HL-60/S4 treated with retinoic acid at 250 ng/mL for 4 days and 3 days (cell line): Measurements from ENCODE around the gene CLINT1.
"Not testable (repeated sequence)": the region's sequence is repeated elsewhere in the genome, so short reads cannot be mapped to it uniquely, and the experiment has no call there.

Source experiments
- in situ Hi-C: fragments of 300-500 bp; cut with MboI; formaldehyde crosslinking; loops from 2 replicates; pipeline ENCODE4 v1.7.0; 2022; ENCODE audit warnings: low sequenced_read_pairs

Gene CLINT1

DNA sequence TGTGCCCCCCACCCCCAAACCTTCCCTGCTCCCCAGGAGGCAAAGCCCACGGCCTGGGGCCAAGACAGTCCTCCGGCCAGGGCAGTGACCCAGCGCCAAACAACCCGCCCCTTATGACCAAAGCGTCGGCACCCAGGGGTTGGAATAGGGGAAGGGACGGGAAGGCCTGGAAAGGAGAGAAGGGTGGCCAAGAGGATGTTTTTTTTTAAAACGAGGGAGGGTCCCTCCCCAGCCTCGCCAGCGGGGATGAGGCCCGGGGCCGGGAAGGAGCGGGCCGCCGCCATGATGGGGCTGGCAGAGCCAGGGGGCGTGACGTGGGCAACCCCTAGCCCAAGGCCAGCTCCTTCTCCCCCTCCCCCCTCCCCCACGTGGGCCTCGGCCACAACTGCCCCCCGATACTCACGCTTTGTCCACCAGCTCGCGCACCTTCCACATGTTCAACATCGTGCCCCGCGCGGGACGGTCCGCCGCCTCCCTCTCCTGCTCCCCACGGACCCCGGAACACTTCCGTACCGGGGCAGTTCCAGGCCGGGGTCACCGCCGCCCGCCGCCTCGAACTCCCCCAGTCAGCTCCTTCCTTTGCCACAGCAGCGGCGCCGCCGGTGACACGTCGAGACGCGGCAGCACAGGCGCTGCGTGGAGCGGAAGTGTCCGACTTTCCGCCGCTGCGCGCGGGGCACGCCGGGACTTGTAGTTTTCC is at the start of gene CLINT1:
Gene CLINT1, minus strand, starts transcription at position 619 of the 700 bp plus-strand sequence. Its CDS starts 175 bp downstream, at position 444.
- in situ Hi-C loops = no loop called here

GRCh38 chr5:157908459-157908858 is 49.5 kb upstream of the CLINT1 start:
- in situ Hi-C loops = no loop called here

DNA sequence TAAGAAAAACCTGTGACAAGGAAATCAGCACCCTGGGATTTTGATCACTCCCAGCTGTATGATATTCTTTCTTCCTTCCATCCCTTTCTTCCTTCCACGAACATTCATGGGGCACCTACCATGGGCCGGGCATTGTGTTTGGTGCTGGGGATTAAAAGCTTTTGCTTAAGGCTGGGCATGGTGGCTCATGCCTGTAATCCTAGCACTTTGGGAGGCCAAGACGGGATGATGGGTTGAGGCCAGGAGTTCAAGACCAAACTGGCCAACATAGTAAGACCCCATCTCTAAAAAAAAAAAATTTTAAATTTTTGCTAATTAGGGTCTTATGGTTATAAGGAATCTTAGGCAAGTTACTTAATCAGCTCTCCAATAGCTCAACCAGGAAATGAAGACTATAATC is 48.5 kb upstream of the CLINT1 start:
- in situ Hi-C loops = no loop called here

DNA sequence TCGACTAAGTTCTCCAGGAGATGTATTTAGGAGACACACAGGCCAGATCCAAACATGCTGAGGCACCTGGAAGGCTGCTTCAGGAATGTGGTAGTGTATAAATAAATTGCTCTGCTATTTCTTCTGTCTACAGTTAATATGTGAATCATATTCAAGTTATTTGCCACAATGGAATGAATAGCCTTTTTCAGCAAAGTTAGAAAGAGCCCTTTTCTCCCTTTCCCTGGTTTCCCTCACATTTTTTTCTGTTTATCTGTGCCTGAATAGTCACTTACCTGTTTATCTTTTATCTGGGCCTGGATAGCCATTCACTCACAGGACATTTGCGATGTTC is 44.1 kb upstream of the CLINT1 start:
- in situ Hi-C loops = no loop called here

- in situ Hi-C loops = no loop called here
Measured at GRCh38 chr5:157902449-157903116, 43.6 kb upstream of the CLINT1 start.

DNA sequence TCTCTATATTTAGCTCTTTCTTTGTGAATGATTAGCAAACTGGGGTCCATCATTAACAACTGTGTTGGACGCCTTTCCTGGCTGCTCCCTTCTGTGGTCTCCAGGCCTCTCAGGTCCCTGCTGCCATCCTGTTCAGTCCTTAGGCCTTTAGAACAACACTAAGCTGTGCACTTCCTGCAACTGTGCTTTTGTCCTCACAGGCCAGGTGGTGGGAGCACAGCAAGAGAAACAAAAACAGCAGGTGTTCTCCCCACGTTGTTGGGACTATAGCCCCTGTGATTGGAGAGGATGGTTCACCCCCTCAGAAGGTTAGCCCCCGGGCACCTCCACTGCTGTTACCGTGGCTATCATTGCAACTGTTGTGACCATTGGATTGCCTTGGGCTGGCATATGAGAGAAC is 41.7 kb upstream of the CLINT1 start:
- in situ Hi-C loops = no loop called here

- in situ Hi-C loops = no loop called here
Measured at GRCh38 chr5:157893611-157894010, 34.7 kb upstream of the CLINT1 start.

DNA sequence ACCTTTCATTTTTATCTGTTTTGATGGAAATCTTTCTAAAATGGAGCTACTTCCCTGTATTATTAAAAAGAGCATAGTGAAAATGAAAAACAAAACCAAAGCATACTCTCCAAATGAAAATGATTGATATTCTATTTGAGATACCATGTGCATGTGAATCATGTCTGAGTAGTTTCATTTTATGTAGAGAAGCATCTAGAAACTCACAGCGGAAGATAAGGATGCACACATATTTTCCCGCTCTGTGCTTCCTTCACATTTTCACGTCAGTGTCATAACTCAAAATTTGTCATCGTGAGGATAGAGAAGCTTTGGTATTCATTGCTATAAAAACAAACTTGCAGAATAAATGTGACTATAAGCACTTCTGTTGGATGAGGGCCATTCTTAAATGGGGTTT is 34.0 kb upstream of the CLINT1 start:
- in situ Hi-C loops = no loop called here

DNA sequence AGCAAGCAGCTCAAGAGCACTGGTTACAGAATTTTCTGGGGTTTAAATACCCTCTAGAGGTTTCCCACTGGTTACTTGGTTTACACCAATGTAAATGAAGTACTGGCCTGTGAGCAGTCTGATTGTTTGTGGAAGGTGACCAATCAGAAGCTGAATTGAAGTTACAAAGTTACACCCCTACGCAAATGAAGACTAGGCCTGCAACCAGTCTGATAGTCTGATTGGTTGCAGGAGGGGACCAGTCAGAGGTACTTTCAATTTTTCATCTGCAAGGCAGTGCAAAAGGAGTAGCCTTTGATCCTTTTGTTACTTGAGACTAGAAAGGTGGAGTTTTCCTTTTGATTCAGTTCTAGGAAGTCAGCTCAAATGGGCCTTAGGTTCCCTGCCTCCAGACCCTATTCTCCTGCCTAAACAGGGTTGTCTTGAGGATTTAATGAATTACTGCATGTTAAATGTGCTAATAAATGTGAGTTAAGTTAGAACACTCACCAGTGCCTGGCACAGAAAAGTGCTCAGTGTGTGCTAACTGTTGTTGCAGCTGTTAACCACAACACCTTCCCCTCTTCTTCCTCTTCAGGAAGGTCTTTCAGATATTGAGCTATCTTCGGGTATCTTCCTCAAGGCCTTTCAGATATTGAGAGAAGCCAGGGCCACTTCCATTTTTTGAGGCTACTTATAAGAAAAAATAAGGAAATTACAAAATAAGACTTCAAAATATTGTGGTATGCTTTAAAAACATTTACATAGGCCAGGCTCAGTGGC is 32.1 kb upstream of the CLINT1 start:
- in situ Hi-C loops = no loop called here

GRCh38 chr5:157888814-157889532 is 30.0 kb upstream of the CLINT1 start:
- in situ Hi-C loops = no loop called here

DNA sequence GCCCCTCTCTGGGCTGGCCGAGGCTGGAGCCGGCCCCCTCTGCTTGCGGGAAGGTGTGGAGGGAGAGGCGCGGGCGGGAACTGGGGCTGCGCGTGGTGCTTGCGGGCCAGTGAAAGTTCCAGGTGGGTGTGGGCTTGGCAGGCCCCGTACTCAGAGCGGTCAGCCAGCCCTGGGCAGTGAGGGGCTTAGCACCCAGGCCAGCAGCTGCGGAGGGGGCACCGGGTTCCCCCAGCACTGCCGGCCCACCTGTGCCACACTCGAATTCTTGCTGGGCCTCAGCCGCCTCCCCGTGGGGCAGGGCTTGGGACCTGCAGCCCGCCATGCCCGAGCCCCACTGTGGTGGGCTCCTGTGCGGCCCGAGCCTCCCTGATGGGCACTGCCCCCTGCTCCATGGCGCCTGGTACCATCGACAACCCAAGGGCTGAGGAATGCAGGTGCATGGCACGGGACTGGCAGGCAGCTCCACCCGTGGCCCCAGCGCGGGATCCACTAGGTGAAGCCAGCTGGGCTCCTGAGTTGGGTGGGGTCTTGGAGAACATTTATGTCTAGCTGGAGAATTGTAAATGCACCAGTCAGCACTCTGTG is 27.9 kb upstream of the CLINT1 start:
- in situ Hi-C loops = no loop called here

DNA sequence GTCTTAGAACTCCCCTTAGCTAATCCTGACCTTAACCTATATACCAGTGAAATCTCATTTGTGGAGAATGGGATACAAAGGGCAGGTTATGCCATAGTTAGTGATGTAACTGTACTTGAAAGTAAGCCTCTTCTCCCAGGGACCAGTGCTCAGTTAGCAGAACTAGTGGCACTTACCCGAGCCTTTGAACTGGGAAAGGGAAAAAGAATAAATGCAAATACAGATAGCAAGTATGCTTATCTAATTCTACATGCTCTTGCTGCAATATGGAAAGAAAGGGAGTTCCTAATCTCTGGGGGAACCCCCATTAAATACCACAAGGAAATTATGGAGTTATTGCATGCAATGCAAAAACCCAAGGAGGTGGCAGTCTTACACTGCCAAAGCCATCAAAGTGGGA is 26.1 kb upstream of the CLINT1 start:
- in situ Hi-C loops = not testable (repeated sequence)

GRCh38 chr5:157881498-157881897 is 22.6 kb upstream of the CLINT1 start:
- in situ Hi-C loops = not testable (repeated sequence)

- in situ Hi-C loops = no loop called here
Measured at GRCh38 chr5:157877821-157878220, 18.9 kb upstream of the CLINT1 start.

DNA sequence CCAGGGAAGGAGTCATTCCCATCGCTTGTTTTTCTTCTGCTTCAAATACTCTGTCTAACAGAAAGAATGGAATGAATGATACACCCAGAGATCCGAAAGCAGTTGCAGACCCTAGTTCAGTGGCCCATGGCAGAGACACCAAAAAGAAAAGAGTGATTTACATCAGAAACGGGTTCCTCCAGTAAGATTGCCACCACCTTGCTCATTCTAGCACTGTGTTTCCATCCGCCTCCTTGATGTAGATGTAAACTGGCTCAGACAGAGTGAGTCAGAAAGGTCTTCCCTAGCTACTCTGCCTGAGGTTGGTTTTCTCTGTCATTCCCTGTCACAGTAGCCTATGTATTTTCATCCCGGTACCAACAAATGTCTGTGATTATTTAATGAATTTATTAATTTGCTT is 15.9 kb upstream of the CLINT1 start:
- in situ Hi-C loops = no loop called here

DNA sequence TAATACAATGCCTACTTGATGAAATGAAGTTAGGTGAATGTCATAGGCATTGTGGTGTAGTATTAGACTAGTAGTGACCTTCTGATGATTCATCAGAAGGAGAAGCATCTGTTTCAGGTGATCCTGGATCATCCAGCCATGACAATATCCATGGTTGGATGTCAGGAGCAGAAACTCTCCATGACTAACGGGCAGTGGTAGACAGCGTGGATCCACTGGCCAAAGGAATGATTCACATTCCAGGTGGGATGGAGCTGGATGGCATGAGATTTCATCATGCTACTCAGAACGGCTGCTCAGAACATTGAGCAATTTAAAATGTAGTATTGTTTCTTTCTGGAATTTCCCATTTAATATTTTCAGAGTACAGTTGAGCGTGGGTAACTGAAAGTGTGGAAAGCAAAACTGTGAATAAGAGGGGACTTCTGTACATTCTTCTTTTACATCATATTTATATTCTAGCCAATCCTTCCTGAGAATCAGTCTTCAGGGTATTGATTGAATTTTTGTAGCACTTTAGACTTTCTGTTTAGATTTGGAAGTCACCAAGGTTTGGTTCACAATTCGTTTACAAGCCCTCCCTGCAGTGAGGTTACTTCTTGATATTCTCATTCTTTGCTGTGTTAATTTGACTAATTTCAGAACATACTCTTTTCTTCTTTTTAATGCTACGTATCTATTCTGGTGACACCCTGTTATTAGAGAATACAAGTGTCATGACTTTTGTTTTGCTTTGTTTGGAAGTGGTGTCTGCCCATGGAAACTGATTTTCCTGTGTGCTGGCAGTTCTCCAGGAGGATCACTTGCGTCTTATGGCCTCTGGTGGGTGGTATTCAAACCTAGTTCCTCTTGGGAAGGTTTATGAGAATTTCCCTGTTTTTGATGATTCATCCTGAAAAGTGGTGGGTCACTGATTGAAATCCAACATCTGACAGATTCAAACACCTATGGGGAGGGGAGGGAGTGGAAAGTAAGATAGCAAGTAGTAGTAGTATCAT is 12.2 kb upstream of the CLINT1 start:
- in situ Hi-C loops = no loop called here

DNA sequence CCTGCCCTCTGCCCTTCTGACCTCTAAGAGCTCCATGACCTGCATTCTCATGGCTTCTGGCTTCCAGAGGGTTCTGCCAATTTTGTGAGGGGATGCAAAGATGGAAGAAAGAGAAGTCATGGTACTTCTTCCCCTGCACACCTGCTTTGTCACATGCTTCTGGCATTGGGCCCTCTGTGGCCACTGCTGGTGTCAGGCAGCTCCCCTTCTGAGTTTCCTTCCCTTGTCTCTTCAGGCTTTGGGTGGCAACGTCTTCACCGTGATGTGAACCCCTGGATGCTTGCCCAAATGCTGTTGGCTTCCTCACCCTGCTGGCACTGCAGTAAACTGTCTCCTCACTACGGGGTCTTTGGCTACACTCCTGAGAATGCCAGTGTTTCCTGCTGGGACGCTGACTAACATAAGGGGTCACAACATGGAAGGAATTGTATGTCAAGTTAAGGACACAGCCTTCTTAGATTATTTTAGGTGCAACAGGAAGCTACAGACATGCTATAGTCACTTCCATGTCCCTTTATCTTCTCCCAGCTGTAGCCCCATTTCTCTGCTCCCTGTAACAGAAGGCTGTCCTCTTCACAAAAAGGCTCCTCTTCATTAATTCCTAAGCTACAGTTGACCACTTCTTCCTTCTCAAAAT is 8.9 kb upstream of the CLINT1 start:
- in situ Hi-C loops = no loop called here

DNA sequence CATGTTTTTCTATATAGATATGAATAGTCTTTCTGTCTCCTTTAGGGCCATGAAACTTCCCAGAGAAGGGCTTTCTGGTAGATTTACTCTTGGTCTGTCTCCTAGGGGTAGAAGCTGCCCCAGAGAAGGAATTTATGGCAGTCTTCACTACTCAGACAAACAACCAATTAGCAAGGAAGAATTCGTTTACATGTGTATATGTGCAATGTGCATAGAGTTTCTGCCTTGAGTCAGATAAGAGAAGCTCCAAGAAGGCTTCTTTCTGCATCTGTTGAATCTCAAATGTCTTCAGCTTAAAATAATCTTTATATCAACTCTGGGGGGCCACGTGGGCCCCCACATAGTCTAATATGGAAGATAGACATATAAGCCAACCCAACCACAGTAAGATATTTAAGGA is 7.6 kb upstream of the CLINT1 start:
- in situ Hi-C loops = no loop called here

DNA sequence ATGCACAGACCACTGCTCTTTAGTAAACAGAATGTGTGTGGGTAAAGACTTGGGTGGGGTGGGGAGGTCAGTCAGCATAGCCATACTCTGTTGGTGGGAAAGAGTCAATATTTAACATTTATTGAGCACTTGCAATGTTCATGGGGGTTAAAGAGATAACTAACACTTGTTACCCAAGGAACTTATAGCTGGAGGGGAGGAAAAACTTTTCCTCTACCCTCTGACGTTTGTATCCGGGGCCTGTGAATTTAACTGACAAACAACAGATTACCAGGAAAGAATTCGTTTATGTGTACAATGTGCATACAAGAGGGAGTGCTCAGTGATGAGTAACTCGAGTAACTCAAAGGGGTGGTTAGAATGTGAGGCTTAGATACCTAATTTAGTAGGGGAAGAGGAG is 6.8 kb upstream of the CLINT1 start:
- in situ Hi-C loops = no loop called here
